SU-DHL-6 (cell line): ENCODE data around the gene CUZD1.
"Not testable (repeated sequence)": the region's sequence is repeated elsewhere in the genome, so short reads cannot be mapped to it uniquely, and the experiment has no call there.

Experiments
- H2AFZ ChIP-seq: fragments of 200-600 bp; sonication (generic); 2 replicates; pipeline ENCODE4 v1.6.1; 2014; ENCODE audit warnings: low read depth, mild to moderate bottlenecking, moderate library complexity, mixed read lengths, antibody characterized with exemption, low read length; ENCODE audit not compliant: severe bottlenecking
- H3F3A ChIP-seq: fragments of 200-600 bp; shearing (Covaris generic); 2 replicates; pipeline ENCODE4 v1.6.0; 2016; ENCODE audit warnings: antibody characterized with exemption, mild to moderate bottlenecking; ENCODE audit not compliant: insufficient read depth
- H3K27ac ChIP-seq: fragments of 200-600 bp; sonication (generic); 2 replicates; pipeline ENCODE4 v1.5.1; 2016; ENCODE audit warnings: low read depth, mild to moderate bottlenecking, low read length, moderate library complexity, mixed read lengths
- H3K27me3 ChIP-seq: fragments of 200-600 bp; sonication (generic), shearing (Covaris generic); 2 replicates; pipeline ENCODE4 v1.6.0; 2014; ENCODE audit warnings: mild to moderate bottlenecking, low read length
- H3K36me3 ChIP-seq: fragments of 200-600 bp; sonication (generic); 2 replicates; pipeline ENCODE4 v1.6.1; 2014; ENCODE audit warnings: mild to moderate bottlenecking, low read length, mixed read lengths
- H3K4me2 ChIP-seq: fragments of 300-600, 200-600 bp; shearing (Covaris generic), sonication (generic); 2 replicates; pipeline ENCODE4 v1.6.0; 2014; ENCODE audit warnings: low read length, low read depth, mild to moderate bottlenecking; ENCODE audit not compliant: poor library complexity, severe bottlenecking
- H3K4me3 ChIP-seq: fragments of 200-600 bp; sonication (generic); 2 replicates; pipeline ENCODE4 v1.5.1; 2014; ENCODE audit warnings: antibody characterized with exemption, low read length, mild to moderate bottlenecking, mixed read lengths; ENCODE audit not compliant: insufficient read depth, poor library complexity, severe bottlenecking
- H3K79me2 ChIP-seq: fragments of 200-600 bp; sonication (generic); 2 replicates; pipeline ENCODE4 v1.6.1; 2014; ENCODE audit warnings: mild to moderate bottlenecking, low read length, moderate library complexity; ENCODE audit not compliant: insufficient read depth
- H3K9ac ChIP-seq: fragments of 200-600 bp; sonication (generic); 2 replicates; pipeline ENCODE4 v1.7.0; 2014; ENCODE audit warnings: mild to moderate bottlenecking, low read length
- H3K9me2 ChIP-seq: fragments of 200-600 bp; sonication (generic); replicated peaks from 2 replicates; pipeline ENCODE4 v1.6.1; 2014; ENCODE audit warnings: low read length; ENCODE audit not compliant: insufficient read depth
- H3K9me3 ChIP-seq: fragments of 200-600 bp; sonication (generic); 2 replicates; pipeline ENCODE4 v1.6.1; 2014; ENCODE audit warnings: low read length, mixed read lengths; ENCODE audit not compliant: insufficient read depth
- H4K20me1 ChIP-seq: fragments of 200-600 bp; sonication (generic); 2 replicates; pipeline ENCODE4 v1.6.1; 2014; ENCODE audit warnings: low read depth, mild to moderate bottlenecking, antibody characterized with exemption, low read length, moderate library complexity, mixed read lengths
- EZH2phosphoT487 ChIP-seq: fragments of 200-600 bp; sonication (generic), shearing (Covaris generic); conservative IDR thresholded peaks from 2 replicates; pipeline ENCODE4 v1.6.1; 2018; ENCODE audit warnings: mild to moderate bottlenecking, antibody characterized with exemption, low read length, moderate library complexity, mixed read lengths
- TF ChIP-seq, protein P1 (sequence below): fragments of 200-600 bp; sonication (generic); IDR thresholded peaks from one replicate; pipeline ENCODE4 v1.5.1; 2017; ENCODE audit warnings: antibody characterized with exemption, mild to moderate bottlenecking, low read length, moderate library complexity; ENCODE audit not compliant: insufficient read depth, poor library complexity, severe bottlenecking

CUZD1 gene

DNA sequence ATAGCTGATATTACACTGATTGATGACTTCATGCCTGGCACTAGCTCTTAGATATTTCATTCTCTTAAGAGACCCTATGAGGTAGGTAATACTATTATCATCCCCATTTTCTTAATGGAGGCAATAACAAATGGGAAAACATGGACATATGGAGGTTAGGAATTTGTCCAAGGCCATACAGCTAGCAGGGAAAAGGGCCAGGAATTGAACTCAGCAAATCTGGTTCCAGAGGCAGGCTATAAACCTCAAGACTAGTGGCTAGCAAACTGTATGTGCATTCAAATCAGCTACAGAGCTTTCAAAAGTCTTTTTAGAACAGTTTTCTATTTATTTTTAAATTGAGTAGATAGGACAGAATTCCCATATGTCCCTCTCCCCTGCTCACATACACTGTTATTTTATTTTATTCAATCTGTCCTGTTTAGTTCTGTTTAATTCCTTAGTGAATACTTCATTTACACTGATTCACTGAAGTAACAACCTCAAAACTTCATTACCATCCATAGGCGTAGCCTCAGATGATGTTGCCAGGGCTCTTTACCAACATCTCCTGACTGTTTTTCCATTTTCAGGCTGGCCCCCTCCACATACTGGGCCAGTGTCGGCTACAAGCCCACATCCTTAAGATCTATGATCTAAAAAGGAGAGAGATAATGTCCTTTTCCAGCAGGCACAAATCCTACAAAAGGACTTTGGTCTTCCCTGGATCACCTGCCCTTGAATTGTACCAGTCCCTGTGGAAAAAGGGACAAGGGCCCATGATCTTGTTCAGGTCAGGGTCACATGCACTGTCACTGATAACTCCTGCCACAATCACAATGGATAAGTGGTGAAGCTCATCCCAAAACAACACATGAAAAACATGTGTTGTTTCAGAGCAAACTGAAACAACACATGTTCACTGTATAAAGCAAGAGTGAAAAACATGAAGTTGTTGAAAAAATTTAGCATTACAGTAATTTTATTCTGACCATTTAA, 17.8 kb upstream of the CUZD1 start:
- Histone ChIP-seq H3K9me3 (no peaks in the 10 kb centered on the region), H3K79me2 (peaks cover 95% of the 10 kb centered on the region), H3K9ac (no peak overlapping the region), H3F3A (no peaks in the 10 kb centered on the region), H2AFZ (no peak overlapping the region), H3K9me2 (no peaks in the 10 kb centered on the region), H3K36me3 (peaks cover 12% of the 10 kb centered on the region), H3K27me3 (no peaks in the 10 kb centered on the region), H4K20me1 (peaks cover 29% of the 10 kb centered on the region), H3K4me3 (no peak overlapping the region), H3K27ac (no peak overlapping the region), H3K4me2 (no peak overlapping the region)
- TF ChIP-seq, protein P1, sequence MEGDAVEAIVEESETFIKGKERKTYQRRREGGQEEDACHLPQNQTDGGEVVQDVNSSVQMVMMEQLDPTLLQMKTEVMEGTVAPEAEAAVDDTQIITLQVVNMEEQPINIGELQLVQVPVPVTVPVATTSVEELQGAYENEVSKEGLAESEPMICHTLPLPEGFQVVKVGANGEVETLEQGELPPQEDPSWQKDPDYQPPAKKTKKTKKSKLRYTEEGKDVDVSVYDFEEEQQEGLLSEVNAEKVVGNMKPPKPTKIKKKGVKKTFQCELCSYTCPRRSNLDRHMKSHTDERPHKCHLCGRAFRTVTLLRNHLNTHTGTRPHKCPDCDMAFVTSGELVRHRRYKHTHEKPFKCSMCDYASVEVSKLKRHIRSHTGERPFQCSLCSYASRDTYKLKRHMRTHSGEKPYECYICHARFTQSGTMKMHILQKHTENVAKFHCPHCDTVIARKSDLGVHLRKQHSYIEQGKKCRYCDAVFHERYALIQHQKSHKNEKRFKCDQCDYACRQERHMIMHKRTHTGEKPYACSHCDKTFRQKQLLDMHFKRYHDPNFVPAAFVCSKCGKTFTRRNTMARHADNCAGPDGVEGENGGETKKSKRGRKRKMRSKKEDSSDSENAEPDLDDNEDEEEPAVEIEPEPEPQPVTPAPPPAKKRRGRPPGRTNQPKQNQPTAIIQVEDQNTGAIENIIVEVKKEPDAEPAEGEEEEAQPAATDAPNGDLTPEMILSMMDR: no peak
- TF ChIP-seq EZH2phosphoT487: no peak

DNA sequence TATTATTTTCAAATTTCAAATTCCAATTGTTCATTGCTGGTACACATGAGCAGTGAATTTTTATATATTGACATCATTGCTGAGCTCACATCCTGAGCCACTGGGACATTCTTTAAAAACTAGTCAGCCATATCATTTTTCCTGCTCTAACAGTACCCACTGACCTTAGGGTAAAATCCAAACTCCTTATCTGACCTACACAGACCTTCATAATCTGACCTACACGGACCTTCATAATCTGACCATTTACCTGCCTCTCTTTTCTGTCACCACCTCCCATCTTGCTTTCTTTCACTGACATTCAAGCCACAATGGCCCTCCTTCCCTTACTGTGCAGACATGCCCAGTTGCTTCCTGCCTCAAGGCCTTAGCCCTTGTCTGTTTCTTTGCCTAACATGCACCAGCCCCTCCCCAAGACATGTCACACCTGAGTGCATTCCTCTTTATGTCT, 16.1 kb upstream of the CUZD1 start:
- Histone ChIP-seq H3K27ac (no peak overlapping the region), H3K27me3 (no peaks in the 10 kb centered on the region), H3K79me2 (peaks cover 95% of the 10 kb centered on the region), H2AFZ (no peak overlapping the region), H3K36me3 (peaks cover 8% of the 10 kb centered on the region), H3K9me2 (no peaks in the 10 kb centered on the region), H3K4me2 (no peak overlapping the region), H4K20me1 (peaks cover 34% of the 10 kb centered on the region), H3K4me3 (no peak overlapping the region), H3K9me3 (no peaks in the 10 kb centered on the region), H3K9ac (no peak overlapping the region), H3F3A (no peaks in the 10 kb centered on the region)
- TF ChIP-seq, protein P1: no peak
- no peak for TF ChIP-seq EZH2phosphoT487

DNA sequence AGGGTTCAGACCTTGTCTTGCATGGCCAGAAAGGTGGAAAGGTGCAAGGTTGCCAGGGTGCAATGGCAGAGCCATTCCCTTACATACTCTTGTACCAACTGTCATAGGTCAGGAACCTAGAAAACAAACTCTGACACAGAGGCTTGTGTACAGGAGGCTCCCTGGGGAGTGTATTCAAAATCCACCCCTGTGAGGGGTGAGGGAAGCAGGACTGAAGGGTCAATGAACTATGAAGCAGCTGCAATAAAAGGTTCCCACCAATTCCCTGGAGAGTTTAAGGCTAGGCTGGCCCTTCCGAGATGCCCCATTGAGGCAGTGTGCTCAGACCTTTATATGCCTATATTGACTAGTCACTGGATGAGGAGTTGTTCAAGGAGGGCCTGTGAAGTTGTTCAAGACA, 13.9 kb upstream of the CUZD1 start:
- no peaks in the 10 kb centered on the region for H3K9me2 ChIP-seq
- H3K27ac ChIP-seq: no peak overlapping the region
- H2AFZ ChIP-seq: no peak overlapping the region
- H3K9me3 ChIP-seq: no peaks in the 10 kb centered on the region
- no peaks in the 10 kb centered on the region for H3F3A ChIP-seq
- no peak overlapping the region for H3K4me2 ChIP-seq
- peaks cover 87% of the 10 kb centered on the region for H3K79me2 ChIP-seq
- no peak overlapping the region for H3K9ac ChIP-seq
- H3K36me3 ChIP-seq: peaks cover 3% of the 10 kb centered on the region; the same call in 1 of the 2 replicates
- TF ChIP-seq EZH2phosphoT487: no peak
- no peak overlapping the region for H3K4me3 ChIP-seq
- no peaks in the 10 kb centered on the region for H3K27me3 ChIP-seq
- H4K20me1 ChIP-seq: peaks cover 28% of the 10 kb centered on the region

DNA sequence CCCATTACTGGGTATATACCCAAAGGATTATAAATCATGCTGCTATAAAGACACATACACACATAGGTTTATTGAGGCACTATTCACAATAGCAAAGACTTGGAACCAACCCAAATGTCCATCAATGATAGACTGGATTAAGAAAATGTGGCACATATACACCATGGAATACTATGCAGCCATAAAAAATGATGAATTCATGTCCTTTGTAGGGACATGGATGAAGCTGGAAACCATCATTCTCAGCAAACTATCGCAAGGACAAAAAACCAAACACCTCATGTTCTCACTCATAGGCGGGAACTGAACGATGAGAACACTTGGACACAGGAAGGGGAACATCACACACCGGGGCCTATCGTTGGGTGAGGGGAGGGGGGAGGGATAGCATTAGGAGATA, 12.4 kb upstream of the CUZD1 start:
- H3F3A ChIP-seq: not testable (repeated sequence)
- Histone ChIP-seq H3K79me2 (peaks cover 85% of the 10 kb centered on the region), H3K36me3 (peaks cover 10% of the 10 kb centered on the region; the same call in 1 of the 2 replicates)

More for the DNA sequence above, 12.4 kb upstream of the CUZD1 start:
- not testable (repeated sequence) for H3K27me3 ChIP-seq, H3K4me3 ChIP-seq, H3K27ac ChIP-seq, H3K9me2 ChIP-seq, H3K9ac ChIP-seq, H3K4me2 ChIP-seq, H3K9me3 ChIP-seq, H2AFZ ChIP-seq
- H4K20me1 ChIP-seq: peaks cover 33% of the 10 kb centered on the region
